ENCODE data around the gene PTGDS.

GRCh38 chr9:136969774-136970173 is 7.5 kb upstream of the PTGDS start:
- TF ChIP-seq POLR2A (IDR thresholded peaks at IDR 0.05) (no peak), CTCF (IDR thresholded peaks at IDR 0.05) (no peak), POLR2AphosphoS5 (IDR thresholded peaks at IDR 0.05) (no peak)

All from breast epithelium (tissue), 3 donors.